NB4 (cell line): ENCODE results near the gene GTPBP3.

Experiments
- DNase-seq: peaks from one replicate; pipeline ENCODE4 v3.0.0; 2010; ENCODE audit warnings: low read depth
- H3K4me3 ChIP-seq: one replicate; pipeline ENCODE4 v1.5.1; 2011; ENCODE audit warnings: mild to moderate bottlenecking, low read depth, low read length, moderate library complexity
- CTCF ChIP-seq: IDR thresholded peaks from one replicate; pipeline ENCODE4 v1.5.1; 2012; ENCODE audit warnings: low read depth, low read length
- MAX ChIP-seq: IDR thresholded peaks from 2 replicates; pipeline ENCODE4 v1.6.1; 2011; ENCODE audit warnings: low read depth, low read length
- MYC ChIP-seq: IDR thresholded peaks from 2 replicates; pipeline ENCODE4 v1.6.1; 2011; ENCODE audit warnings: low read depth, low read length
- POLR2A ChIP-seq: IDR thresholded peaks from 2 replicates; pipeline ENCODE4 v1.6.1; 2011; ENCODE audit warnings: mild to moderate bottlenecking; ENCODE audit not compliant: insufficient read length; ENCODE audit errors: extremely low read depth

Gene GTPBP3

GRCh38 chr19:17323300-17323963, 13.9 kb upstream of the GTPBP3 start:
- DNase-seq = no peak
- TF ChIP-seq POLR2A = no peak
- H3K4me3 ChIP-seq = no peak overlapping the region

GRCh38 chr19:17323964-17324332, 13.4 kb upstream of the GTPBP3 start:
- TF ChIP-seq CTCF (no peak), POLR2A (no peak), MYC (no peak), MAX (no peak)
- DNase-seq = no peak
- no peak overlapping the region for H3K4me3 ChIP-seq

- no peak overlapping the region for H3K4me3 ChIP-seq
- no peak for TF ChIP-seq POLR2A
- TF ChIP-seq MYC = no peak
- TF ChIP-seq MAX = no peak
- TF ChIP-seq CTCF = no peak
- no peak for DNase-seq
Observed at GRCh38 chr19:17324357-17325114, 12.8 kb upstream of the GTPBP3 start.

- no peak overlapping the region for H3K4me3 ChIP-seq
- no peak for DNase-seq
- TF ChIP-seq MYC = no peak
- TF ChIP-seq CTCF = no peak
- no peak for TF ChIP-seq MAX
- no peak for TF ChIP-seq POLR2A
Observed at GRCh38 chr19:17325133-17325532, 12.2 kb upstream of the GTPBP3 start.

GRCh38 chr19:17325881-17326594, 11.3 kb upstream of the GTPBP3 start:
- TF ChIP-seq MYC (no peak), CTCF (no peak), POLR2A (no peak)
- no peak overlapping the region for H3K4me3 ChIP-seq
- DNase-seq = no peak

- DNase-seq = no peak
- no peak for TF ChIP-seq POLR2A
- TF ChIP-seq MAX = no peak
- H3K4me3 ChIP-seq = no peak overlapping the region
Observed at GRCh38 chr19:17326595-17326966, 10.8 kb upstream of the GTPBP3 start.
